Epithelial cell of esophagus (primary cell): ENCODE measurements around the gene SLC43A1.

Experiments used
- DNase-seq: peaks from one replicate; pipeline ENCODE4 v3.0.0; 2010; ENCODE audit warnings: low read depth
- H3K4me3 ChIP-seq: 2 replicates; pipeline ENCODE4 v1.5.1; 2011; ENCODE audit warnings: mild to moderate bottlenecking, low read length, control low read depth
- TF ChIP-seq, protein P1 (sequence below): IDR thresholded peaks from 2 replicates; pipeline ENCODE4 v1.5.1; 2011; ENCODE audit warnings: low read depth, mild to moderate bottlenecking, low read length, control low read depth, inconsistent platforms; ENCODE audit not compliant: insufficient read depth; ENCODE audit errors: missing control alignments

Gene SLC43A1

GRCh38 chr11:57482782-57483561, 32.5 kb downstream of the SLC43A1 start:
- TF ChIP-seq, protein P1, sequence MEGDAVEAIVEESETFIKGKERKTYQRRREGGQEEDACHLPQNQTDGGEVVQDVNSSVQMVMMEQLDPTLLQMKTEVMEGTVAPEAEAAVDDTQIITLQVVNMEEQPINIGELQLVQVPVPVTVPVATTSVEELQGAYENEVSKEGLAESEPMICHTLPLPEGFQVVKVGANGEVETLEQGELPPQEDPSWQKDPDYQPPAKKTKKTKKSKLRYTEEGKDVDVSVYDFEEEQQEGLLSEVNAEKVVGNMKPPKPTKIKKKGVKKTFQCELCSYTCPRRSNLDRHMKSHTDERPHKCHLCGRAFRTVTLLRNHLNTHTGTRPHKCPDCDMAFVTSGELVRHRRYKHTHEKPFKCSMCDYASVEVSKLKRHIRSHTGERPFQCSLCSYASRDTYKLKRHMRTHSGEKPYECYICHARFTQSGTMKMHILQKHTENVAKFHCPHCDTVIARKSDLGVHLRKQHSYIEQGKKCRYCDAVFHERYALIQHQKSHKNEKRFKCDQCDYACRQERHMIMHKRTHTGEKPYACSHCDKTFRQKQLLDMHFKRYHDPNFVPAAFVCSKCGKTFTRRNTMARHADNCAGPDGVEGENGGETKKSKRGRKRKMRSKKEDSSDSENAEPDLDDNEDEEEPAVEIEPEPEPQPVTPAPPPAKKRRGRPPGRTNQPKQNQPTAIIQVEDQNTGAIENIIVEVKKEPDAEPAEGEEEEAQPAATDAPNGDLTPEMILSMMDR = peak; percentile 40
- peak; percentile 36 for DNase-seq

DNA sequence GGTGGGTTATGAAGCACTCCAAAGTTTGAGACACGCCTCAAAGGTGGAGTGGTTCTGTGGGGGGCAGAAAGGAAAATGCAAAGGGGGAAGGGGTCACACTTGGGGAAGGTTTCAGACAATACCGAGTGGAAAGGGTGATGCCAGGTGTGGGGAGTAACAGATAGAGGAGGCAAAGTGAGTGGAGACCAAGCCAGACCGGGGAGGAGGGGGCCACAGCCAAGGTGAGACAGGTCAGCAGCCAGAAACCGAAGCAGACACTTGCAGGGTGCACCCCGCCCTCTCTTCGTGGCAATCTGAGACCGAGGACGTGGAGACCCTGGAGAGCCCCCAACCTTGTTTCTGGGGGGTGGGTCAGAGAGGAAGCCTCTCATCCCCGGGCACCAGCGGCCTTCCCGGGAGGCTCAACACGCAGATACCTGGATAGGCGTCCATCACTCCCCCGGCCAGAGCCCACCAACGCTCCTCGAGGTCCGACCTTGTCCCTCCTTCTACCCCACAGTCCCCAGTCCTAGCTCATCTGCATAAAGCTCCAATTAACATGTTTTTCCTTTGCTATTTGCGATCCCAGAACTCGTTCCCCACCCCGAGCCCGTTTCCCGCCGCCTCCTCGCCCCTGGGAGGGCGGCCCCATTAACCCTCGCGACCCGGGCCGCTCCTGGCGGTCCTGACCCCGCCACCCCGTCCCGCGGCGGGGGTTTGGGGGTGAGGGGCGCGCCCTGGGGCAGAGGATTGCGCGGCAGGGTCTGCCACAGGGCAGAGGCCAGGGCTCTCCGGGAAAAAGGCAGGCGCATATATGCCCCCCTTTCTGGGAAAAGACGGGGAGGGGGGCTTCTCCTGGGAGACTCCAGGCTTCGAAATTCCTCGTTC, 33.4 kb downstream of the SLC43A1 start:
- DNase-seq = no peak
- peak overlapping the region; percentile 42 for H3K4me3 ChIP-seq

More at GRCh38 chr11:57482782-57483561, 32.5 kb downstream of the SLC43A1 start:
- H3K4me3 ChIP-seq = peak overlapping the region; percentile 42

DNA sequence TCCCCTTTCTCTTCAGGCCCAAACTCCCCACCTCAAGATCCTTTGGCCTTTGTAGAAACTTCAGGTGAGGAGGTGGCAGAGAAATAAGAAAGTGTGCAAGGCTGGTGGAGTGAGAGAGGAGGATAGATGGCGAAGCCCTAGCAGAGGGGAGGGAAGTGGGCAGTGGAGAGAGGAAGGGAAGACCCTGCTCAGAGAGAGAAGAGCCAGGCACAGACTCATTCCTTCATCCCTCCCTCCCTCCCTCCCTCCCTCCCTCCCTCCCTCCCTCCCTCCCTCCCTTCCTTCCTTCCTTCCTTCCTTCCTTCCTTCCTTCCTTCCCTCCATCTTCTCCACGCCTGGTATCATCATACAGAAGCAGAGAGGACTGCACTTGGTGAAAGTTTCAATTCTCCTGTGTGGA, 34.2 kb downstream of the SLC43A1 start:
- no peak for DNase-seq
- no peak overlapping the region for H3K4me3 ChIP-seq
- TF ChIP-seq, protein P1 = no peak

More for the DNA sequence above, 33.4 kb downstream of the SLC43A1 start:
- TF ChIP-seq, protein P1 = no peak

DNA sequence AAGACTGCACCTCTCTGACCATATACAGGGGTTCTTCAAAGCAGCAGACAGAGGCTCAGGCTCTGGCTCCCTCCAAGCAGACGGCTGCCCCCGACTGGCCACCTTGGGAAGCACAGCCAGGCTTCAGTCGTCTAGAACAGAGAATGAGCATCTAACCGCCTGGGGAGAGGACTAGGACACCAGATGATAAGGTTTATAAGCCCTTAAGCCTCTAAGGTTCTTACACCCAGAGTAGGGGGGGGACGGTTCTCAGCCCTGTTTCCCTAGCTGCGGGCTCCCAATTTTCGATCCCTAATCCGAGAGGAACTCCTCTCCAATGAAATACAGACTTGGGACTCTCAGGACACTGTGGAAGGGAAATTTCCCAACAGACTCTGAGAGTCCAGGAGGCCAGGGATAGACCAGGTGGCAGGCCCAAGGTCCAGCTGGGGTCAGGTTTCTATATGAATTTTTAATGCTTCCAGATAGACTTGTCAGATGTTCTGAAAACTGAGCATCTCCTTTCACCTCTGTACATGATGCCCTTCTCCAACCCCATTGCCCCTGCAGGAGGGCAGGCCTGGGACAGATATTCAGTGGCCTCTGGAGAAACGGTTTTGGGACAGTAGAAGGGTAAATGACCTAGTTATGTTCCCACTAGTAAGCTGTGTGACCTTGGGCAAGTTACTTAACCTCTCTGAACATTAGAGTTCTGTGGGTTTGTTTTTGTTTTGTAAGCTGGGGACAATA, 34.9 kb downstream of the SLC43A1 start:
- no peak overlapping the region for H3K4me3 ChIP-seq
- TF ChIP-seq, protein P1 = peak; percentile 81
- peak; percentile 63 for DNase-seq

DNA sequence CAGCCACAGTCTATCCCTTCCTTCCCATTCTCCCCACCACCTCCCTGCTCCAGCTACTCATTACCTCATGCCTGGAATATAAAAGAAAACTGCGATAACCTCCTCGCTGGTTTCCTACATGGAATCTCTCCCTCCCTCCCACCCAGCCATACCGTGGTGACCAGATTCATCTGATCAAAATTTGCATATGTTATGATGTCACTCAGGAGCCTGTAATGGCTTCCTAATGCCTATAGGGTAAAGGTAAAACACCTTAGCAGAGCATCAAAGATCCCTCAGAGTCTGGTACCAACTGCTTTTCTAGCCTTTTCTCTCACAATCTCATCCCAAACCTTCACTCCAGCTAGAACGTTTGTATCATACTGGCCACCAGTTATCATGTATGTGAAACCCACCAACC, 35.6 kb downstream of the SLC43A1 start:
- TF ChIP-seq, protein P1 = no peak
- no peak for DNase-seq
- no peak overlapping the region for H3K4me3 ChIP-seq

- no peak overlapping the region for H3K4me3 ChIP-seq
- TF ChIP-seq, protein P1 = no peak
- DNase-seq = no peak
These were observed 36.4 kb downstream of the SLC43A1 start for GRCh38 chr11:57479021-57479663.
